Stimulated activated CD4-positive, alpha-beta T cell treated with anti-CD3 and anti-CD28 coated beads, Interleukin-1b, Interleukin-23, amount 100 ng/mL, for 1 hour (primary cell): ENCODE data around the gene UBAP2.

Source experiments
- DNase-seq, 2 donors: peaks; one replicate each; pipeline ENCODE4 v3.0.0-alpha.2; 2020; ENCODE audit warnings: low read depth in 2 of 2

UBAP2 gene

DNA sequence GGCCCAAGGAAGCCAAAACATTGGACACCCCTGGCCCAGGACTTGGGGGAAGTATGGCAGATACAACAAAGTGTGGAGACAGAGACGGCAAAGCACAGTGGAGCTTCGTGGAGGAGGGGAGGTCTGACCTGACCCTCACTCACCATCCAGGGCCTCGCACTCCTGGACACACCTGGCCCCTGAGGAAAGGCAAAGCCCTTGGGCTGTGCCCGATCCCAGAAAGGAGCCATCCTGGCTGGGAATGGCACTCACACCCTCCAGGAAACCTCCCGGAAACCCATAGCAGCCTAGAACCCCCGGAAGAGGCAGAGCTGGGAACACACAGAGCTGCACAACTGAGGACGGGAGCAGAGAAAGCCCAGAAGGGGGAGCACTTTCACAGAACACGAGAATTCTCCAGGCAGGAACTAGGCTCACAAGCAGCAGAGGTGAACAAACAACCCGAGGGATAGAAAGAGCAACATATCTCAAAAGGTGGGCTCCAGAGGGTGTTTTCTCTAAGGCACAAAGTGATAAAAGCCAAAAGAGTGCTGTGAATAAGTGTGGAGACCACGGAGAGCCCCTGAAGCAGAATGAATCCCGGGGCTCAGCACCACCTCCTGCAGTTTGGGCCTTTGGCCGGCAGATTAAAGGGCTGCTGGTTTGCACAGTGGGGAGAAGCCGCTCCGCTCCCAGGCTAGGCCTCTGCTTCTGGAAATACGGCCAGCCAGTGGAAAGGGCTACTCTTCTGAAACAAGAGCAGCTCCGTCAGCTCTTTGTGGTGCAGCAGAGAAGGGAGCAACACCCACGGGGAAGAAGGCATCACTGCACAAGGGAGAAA lies 123.5 kb downstream of the UBAP2 start:
- no peak for DNase-seq

- no peak for DNase-seq
These were observed 124.5 kb downstream of the UBAP2 start for GRCh38 chr9:33923998-33924701.

DNA sequence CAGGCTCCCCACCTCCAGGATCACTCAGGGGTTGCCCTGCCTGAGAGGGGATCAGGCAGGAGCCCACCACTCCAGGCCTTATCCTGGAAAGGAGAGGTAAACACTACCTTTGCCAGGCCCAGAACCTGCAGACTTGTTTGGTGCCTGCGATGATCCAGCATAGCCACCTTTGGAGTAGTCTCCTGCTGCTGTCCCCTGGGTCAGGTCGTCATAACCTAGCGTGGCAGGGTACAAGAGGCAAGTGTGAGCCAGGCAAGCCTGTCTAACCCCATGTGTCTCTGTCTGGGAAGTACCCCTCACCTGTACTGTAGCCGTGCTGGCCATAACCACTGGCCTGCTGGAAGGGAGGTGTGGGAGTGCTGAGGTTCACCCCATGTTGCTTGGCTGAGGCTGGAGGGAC lies 125.6 kb downstream of the UBAP2 start:
- DNase-seq, result no peak

DNA sequence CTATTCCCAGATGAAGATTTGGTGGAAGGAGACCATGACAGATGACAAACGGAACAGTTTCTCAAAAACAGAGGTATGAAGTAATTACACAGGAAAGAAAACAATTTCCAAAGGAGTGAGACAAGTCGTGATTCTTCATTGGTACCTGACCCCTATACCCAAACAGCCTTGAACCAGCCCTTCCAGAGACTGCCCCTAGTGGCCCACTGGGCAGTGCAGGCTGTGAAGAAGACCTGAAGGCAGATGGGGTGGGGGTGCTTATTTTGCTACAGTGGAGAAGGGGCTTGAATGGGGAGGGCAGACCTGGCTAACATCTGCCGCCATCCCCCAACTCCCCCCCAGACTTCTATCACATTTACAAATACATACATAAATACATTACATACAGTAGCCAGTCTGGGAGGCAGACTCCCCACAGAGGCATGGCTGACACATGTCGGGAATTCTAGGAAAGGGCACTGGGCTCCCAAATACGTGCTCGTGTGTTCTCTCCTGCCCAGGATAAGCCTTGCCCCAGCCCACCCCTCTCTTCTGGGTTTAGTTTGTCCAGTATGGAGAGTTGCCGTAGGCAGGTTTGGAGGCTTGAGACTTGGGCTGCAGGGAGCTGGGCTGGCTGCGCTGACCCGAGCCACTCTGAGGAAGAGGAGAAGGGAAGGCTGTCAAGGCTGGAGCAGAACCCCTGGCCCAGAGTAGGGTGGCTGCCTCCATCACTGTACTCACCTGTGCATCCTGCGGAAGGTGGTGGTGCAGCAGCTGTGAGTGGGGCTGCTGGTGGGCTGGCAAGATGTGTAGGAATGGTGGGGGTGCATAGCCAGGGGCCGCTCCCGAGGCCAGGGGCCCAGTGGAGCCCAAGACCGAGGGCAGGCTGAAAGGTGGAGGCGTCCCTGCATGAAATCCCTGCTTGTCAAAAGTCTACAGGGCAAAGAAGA lies 126.5 kb downstream of the UBAP2 start:
- no peak for DNase-seq

DNA sequence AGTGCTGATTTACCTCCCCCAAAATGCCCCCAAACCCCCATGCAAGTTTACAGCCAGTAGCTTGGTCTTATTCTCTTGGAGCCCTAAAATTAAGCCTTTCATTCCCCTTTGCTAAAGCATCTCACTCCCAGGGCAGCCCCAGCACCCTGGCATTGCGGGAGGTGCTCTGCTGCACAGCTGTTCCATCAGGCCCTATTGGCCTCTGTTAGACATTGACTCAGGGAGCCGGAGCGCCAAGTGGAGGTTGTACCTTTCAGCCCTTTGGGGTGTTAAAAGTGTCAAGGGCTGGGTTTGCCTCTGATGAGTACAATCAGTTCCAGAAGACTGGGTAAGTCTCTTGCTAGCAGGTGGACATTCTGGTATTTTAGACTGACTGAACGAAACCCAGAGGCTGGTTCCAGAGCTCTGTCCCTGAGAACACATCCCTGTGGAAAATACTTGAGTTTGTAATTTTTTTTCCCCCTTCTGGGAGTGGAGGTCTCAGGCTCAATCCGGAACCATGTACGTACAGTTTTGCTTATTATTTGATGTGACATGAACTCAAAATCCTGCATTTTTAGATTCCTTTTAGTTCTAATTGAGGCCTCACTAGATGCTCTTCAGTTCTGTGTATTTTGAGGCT lies 129.3 kb downstream of the UBAP2 start:
- DNase-seq, result no peak

DNA sequence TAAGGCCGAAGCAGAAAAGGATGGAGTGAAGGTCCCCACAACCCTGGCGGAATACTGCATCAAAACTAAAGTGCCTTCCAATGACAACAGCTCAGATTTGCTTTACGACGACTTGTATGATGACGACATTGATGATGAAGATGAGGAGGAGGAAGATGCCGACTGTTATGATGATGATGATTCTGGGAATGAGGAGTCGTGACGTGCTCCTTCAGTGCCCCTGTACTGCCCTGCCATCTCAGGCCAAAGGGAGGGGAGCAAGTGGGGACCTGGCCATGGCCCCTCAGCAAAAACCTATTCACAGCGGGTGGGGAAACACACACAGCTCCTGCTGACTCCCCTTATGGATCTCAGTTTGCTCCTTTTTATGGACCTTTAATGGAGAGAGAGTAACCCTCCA lies 131.7 kb downstream of the UBAP2 start:
- DNase-seq, result no peak

- DNase-seq, result no peak
These were observed 133.6 kb downstream of the UBAP2 start for GRCh38 chr9:33914887-33915628.

DNA sequence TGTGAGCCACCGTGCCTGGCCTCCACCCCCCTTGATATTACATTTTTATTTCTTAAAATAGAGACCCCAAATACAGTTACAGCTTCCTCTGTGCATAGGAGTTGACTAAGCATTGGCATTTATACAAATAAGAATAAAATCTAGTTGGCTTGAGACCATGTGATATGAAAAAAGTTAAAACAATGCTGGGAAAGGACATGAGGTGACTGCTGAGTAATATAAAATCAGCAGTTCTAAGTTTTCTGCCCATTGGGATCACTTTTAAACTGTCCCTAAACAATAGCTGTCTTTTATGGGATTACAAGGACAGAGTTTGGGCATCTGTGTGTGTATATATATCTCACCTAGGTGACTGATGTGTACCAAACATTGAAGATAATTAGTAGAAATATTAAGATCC lies 135.1 kb downstream of the UBAP2 start:
- DNase-seq, result no peak

- no peak for DNase-seq
These were observed 139.9 kb downstream of the UBAP2 start for GRCh38 chr9:33908749-33909148.

GRCh38 chr9:33908114-33908513 lies 140.6 kb downstream of the UBAP2 start:
- DNase-seq, result no peak

DNA sequence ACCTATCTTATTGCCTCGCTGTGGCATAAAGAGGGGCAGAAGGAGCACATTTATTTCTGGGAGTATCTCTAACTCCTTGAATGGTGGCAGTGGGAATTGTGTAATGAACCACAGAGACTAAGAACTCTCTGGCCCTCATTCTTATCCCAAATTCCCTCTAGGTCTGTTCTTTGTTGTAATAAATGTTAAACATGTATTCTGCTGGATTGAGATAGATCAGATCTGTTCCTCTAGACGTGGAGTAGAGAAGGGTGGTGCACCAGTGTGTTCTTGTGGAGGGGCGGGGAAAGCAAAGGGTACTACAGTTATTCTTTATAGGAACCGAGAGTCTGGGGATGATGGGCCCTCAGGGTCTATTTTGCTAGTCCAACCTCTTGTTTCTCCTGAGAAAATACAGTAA lies 141.3 kb downstream of the UBAP2 start:
- no peak for DNase-seq

DNA sequence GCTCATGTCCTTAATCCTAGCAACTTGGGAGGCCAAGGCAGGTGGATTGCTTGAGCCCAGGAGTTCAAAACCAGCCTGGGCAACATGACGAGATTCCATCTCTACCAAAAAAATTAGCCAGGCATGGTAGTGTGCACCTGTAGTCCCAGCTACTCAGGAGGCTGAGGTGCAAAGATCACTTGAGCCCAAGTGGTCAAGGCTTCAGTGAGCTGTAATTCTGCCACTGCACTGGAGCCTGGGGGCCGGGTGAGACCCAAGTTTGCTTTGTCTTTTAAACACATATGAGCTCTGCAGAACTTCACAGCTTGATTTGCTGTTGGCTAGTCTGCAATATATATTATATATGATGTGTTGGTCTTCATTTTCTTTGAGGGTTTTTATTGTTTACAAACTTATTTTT lies 141.9 kb downstream of the UBAP2 start:
- no peak for DNase-seq

DNA sequence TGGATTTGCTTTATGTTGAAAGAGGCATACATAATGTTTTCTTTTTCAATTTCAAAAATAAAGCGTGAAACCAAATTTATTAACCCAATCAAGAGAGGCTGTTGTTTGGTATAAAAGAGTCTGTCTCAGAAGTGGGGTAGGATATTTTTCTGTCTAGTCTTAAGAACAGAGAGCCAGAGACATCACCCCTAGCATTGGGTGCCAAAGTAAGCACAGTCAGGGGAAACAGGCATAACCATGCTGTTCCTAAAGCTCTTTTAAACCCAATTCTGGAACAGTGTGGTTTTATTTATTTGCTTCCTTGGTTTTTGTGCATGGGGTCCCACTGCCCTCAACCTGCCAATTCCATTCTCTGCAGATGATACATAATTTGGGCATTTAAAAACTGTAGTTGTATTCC lies 143.6 kb downstream of the UBAP2 start:
- DNase-seq, result no peak

GRCh38 chr9:33903157-33903780 lies 145.4 kb downstream of the UBAP2 start:
- DNase-seq, result no peak

DNA sequence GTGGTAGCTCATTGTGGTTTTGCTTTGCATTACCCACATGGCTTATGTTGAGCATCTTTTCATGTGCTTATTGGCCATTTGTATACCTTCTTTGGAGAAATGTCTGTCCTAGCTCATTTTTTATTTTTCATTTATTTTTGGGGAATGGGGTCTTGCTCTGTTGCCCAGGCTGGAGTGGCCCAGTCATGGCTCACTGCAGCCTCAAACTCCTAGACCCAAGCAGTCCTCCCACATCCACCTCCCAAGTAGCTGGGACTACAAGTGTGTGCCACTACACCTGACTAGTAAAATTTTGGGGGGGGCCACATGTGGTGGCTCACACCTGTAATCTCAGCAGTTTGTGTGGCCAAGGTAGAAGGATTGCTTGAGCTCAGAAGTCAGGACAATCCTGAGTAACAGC lies 154.4 kb downstream of the UBAP2 start:
- no peak for DNase-seq

DNA sequence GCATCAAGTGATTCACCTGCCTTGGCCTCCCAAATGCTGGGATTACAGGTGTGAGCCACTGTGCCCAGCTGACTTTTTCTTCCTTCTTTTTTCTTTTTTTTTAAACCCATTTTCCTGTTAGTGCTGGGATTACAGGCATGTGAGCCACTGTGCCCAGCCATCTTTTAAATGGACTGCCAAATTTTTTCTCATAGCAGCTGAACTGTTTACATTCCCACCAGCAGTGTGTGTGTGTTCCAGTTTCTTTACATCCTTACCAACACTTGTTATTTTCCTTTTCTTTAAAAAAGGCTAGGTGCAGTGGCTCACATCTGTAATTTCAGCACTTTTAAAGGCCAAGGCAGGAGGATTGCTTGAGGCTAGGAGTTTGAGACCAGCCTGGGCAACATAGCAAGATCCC lies 154.8 kb downstream of the UBAP2 start:
- DNase-seq, result no peak

DNA sequence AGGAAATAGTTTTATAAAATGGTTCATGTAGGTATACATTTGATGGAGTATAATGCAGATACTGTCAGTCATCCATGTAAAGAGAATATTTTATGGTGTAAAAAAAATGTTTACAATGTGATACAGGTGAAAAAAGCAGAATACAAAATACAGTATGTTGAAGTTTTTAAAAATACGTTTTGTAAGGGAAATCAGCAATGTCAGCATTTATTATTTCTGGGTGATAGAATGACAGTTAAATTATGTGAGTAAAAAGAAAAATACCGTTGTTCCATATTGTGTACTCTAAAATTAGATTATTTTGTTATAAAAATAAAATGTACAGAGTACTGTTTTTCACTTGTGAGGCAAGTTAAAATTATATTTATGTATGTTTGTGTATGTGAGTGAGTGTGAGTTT lies 162.7 kb downstream of the UBAP2 start:
- DNase-seq, result no peak

DNA sequence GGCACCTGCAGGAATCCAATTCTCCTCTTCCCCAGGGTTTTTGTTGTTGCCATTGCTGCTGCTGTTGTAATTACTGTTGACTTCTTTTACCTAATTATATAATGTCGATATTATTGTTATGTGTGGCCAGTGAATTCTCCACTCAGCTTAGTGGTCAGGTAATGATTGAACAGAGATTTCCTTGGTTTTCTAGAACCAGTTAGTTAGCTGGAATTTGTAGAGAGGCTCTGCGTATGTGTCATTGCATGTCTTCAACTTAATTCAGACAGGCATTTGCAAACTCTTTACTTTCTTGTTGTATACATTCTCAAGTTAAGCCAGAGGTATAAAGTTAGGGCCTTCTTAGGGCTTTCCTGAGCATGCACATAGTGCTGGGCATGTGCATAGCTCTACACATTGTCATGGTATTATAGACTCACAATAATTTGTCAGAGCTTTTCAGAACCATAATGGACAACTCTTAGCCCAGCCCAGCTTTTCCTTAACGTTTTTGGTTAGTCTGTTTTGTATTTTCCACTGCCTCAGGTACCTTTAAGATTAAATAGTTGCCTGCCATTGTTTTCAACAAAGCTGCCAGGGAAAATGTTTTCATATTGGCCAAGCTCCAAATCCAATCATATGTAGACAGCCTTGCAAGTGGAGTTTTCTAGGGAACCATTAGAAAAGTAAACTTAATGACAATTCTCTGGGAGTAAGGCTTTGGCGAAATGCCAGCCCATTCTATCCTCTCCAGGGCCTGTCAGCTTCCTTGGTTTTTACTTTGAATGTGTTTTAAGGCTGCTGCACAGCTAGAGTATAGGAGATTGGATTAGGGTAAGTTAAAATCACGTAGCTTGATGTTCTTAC lies 163.6 kb downstream of the UBAP2 start:
- DNase-seq, result no peak

DNA sequence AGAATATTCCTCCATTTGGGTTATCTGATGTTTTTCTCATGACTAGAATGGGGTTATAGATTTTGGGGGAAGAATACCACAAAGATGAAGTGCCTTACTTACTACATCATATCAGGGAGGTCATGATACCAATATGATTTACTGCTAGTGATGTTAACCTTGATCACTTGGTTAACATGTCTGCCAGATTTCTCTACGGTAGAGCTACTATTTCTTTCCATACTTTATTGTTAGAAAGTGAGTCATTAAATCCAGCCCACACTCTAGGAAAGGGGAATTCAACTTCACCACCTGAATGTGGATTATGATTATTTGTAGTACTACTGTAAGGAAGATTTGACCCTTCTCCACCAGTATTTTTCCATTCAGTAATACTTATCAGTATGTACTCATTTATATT lies 167.1 kb downstream of the UBAP2 start:
- no peak for DNase-seq
